ENCODE results near the gene WDR93. TPM values are rescaled to one million over a fixed set of nuclear protein-coding genes. Genes with fewer than 3 reads are reported as not detected.

Gene WDR93
- total RNA-seq, 2 donors from 2014 or later: 0.24 to 0.64 TPM

GRCh38 chr15:89783111-89783860 is 92.7 kb downstream of the WDR93 start:
- peak; percentile 88 for DNase-seq
- H3K27me3 Mint-ChIP-seq (ENCODE audit: insufficient read depth): peaks cover 33% of the 10 kb centered on the region
- TF ChIP-seq CTCF (conservative IDR thresholded peaks at IDR 0.05): no peak
- H3K36me3 Mint-ChIP-seq (ENCODE audit: low read depth): peaks cover 3% of the 10 kb centered on the region
- H3K4me1 Mint-ChIP-seq: peaks cover 14% of the 10 kb centered on the region
- H3K27ac Mint-ChIP-seq: no peak overlapping the region
- no peaks in the 10 kb centered on the region for H3K36me3 ChIP-seq (ENCODE audit: control insufficient read depth, insufficient read depth, low read length)
- H3K4me1 ChIP-seq (ENCODE audit: control insufficient read depth, insufficient read depth, low read length): no peaks in the 10 kb centered on the region
- 71 to 76% methylated on average over 8 to 12 of the region's 14 CpGs for WGBS, 2 experiments (ENCODE audit: insufficient coverage in 1 of 2, insufficient read length in 1 of 2)
- peaks cover 8% of the 10 kb centered on the region for H3K9me3 ChIP-seq (ENCODE audit: control insufficient read depth, low read length)
- peaks cover 12% of the 10 kb centered on the region for H3K9me3 Mint-ChIP-seq
- no peak overlapping the region for H3K27ac ChIP-seq (ENCODE audit: low read depth, low read length)
- H3K4me3 Mint-ChIP-seq: no peak overlapping the region
- no peak overlapping the region for H3K4me3 ChIP-seq (ENCODE audit: low read length)
- H3K9ac ChIP-seq (ENCODE audit: extremely low read depth, low read length, poor library complexity, severe bottlenecking): no peak overlapping the region
- peaks cover 10% of the 10 kb centered on the region for H3K27me3 ChIP-seq (ENCODE audit: control insufficient read depth, insufficient read depth, low read length, poor library complexity, severe bottlenecking)

- Histone ChIP-seq H3K36me3 (ENCODE audit: control insufficient read depth, insufficient read depth, low read length) (no peaks in the 10 kb centered on the region), H3K27me3 (ENCODE audit: control insufficient read depth, insufficient read depth, low read length, poor library complexity, severe bottlenecking) (peaks cover 8% of the 10 kb centered on the region), H3K4me1 (ENCODE audit: control insufficient read depth, insufficient read depth, low read length) (no peaks in the 10 kb centered on the region), H3K4me3 (ENCODE audit: low read length) (no peak overlapping the region), H3K27ac (ENCODE audit: low read depth, low read length) (no peak overlapping the region), H3K9ac (ENCODE audit: extremely low read depth, low read length, poor library complexity, severe bottlenecking) (no peak overlapping the region), H3K9me3 (ENCODE audit: control insufficient read depth, low read length) (peaks cover 10% of the 10 kb centered on the region)
- DNase-seq: no peak
- Mint-ChIP-seq H3K4me3 (no peak overlapping the region), H3K9me3 (peaks cover 15% of the 10 kb centered on the region), H3K36me3 (ENCODE audit: low read depth) (peaks cover 4% of the 10 kb centered on the region), H3K27me3 (ENCODE audit: insufficient read depth) (peaks cover 26% of the 10 kb centered on the region), H3K27ac (no peak overlapping the region), H3K4me1 (peaks cover 14% of the 10 kb centered on the region)
- TF ChIP-seq CTCF (conservative IDR thresholded peaks at IDR 0.05): no peak
- WGBS, 2 experiments (ENCODE audit: insufficient coverage in 1 of 2, insufficient read length in 1 of 2): 86 to 87% methylated on average over 5 to 15 of the region's 15 CpGs
Measured at GRCh38 chr15:89783861-89784685, 93.5 kb downstream of the WDR93 start.

DNA sequence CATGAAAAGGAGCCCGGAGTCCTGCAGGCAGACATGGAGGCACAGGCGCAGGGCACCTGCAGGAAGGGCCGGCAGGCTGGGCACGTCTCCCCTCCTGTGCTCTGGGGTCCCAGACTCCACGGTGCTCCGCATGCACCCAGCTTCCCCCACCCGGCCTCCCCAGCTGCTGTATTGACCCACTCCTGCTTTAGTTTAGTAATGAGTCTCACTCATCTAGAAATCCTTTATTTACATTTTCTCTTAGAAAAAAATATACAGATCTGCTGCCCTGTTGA is 94.0 kb downstream of the WDR93 start:
- Histone ChIP-seq H3K9me3 (ENCODE audit: control insufficient read depth, low read length) (peaks cover 10% of the 10 kb centered on the region), H3K27ac (ENCODE audit: low read depth, low read length) (no peak overlapping the region), H3K4me1 (ENCODE audit: control insufficient read depth, insufficient read depth, low read length) (no peaks in the 10 kb centered on the region), H3K4me3 (ENCODE audit: low read length) (no peak overlapping the region), H3K36me3 (ENCODE audit: control insufficient read depth, insufficient read depth, low read length) (no peaks in the 10 kb centered on the region), H3K27me3 (ENCODE audit: control insufficient read depth, insufficient read depth, low read length, poor library complexity, severe bottlenecking) (peaks cover 8% of the 10 kb centered on the region), H3K9ac (ENCODE audit: extremely low read depth, low read length, poor library complexity, severe bottlenecking) (no peak overlapping the region)
- DNase-seq: no peak
- H3K9me3 Mint-ChIP-seq: peaks cover 15% of the 10 kb centered on the region
- H3K4me3 Mint-ChIP-seq: no peak overlapping the region
- H3K4me1 Mint-ChIP-seq: peaks cover 14% of the 10 kb centered on the region
- no peak for TF ChIP-seq CTCF (conservative IDR thresholded peaks at IDR 0.05)
- peaks cover 4% of the 10 kb centered on the region for H3K36me3 Mint-ChIP-seq (ENCODE audit: low read depth)
- 90 to 94% methylated on average over 3 to 7 of the region's 7 CpGs for WGBS, 2 experiments (ENCODE audit: insufficient coverage in 1 of 2, insufficient read length in 1 of 2)
- no peak overlapping the region for H3K27ac Mint-ChIP-seq
- H3K27me3 Mint-ChIP-seq (ENCODE audit: insufficient read depth): peaks cover 22% of the 10 kb centered on the region
